Measurements from ENCODE around the gene CNNM2.

DNA sequence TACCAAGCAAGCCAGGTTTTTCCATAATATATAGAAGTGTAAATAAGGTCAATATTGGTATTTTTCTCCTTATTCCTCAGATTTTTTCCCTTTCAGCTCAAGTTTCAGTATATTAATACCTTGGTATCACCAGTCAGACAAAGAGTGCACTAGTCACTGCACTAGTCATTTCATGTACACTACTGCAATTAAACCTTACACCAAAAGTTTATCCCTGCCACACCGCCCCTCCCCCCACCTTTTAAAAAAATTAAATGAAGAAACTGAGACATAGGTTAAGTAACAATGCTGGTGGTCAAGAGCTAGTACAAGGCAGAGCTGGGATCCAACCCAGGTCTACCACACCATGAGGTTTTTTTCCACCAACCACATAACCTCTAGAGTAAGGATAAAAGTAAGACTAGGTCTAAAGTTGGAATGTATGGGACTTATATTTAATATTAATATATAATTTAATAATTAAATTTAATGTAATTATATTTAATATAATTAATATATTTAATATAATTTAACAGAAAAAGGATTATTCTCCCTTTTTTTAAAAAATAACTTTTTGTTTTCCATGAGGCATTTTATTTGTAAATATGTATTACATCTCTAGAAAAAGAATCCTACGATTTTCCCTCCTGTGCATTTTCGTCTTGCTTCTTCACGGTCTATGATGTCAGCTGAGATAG, 206.5 kb downstream of the CNNM2 start:
- TF ChIP-seq EZH2 (IDR thresholded peaks at IDR 0.05; ENCODE audit: borderline replicate concordance, insufficient read depth, low read depth, low read length, poor library complexity, severe bottlenecking), result no peak
- TF ChIP-seq, protein P1, sequence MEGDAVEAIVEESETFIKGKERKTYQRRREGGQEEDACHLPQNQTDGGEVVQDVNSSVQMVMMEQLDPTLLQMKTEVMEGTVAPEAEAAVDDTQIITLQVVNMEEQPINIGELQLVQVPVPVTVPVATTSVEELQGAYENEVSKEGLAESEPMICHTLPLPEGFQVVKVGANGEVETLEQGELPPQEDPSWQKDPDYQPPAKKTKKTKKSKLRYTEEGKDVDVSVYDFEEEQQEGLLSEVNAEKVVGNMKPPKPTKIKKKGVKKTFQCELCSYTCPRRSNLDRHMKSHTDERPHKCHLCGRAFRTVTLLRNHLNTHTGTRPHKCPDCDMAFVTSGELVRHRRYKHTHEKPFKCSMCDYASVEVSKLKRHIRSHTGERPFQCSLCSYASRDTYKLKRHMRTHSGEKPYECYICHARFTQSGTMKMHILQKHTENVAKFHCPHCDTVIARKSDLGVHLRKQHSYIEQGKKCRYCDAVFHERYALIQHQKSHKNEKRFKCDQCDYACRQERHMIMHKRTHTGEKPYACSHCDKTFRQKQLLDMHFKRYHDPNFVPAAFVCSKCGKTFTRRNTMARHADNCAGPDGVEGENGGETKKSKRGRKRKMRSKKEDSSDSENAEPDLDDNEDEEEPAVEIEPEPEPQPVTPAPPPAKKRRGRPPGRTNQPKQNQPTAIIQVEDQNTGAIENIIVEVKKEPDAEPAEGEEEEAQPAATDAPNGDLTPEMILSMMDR (IDR thresholded peaks at IDR 0.05), result no peak
